Raji (cell line): Measurements from ENCODE around the gene EIF4E2.

Experiments used
- POLR2A ChIP-seq: IDR thresholded peaks from 2 replicates; pipeline ENCODE4 v1.6.1; 2011; ENCODE audit warnings: low read depth, low read length, control low read depth; ENCODE audit not compliant: insufficient read depth

Gene EIF4E2

DNA sequence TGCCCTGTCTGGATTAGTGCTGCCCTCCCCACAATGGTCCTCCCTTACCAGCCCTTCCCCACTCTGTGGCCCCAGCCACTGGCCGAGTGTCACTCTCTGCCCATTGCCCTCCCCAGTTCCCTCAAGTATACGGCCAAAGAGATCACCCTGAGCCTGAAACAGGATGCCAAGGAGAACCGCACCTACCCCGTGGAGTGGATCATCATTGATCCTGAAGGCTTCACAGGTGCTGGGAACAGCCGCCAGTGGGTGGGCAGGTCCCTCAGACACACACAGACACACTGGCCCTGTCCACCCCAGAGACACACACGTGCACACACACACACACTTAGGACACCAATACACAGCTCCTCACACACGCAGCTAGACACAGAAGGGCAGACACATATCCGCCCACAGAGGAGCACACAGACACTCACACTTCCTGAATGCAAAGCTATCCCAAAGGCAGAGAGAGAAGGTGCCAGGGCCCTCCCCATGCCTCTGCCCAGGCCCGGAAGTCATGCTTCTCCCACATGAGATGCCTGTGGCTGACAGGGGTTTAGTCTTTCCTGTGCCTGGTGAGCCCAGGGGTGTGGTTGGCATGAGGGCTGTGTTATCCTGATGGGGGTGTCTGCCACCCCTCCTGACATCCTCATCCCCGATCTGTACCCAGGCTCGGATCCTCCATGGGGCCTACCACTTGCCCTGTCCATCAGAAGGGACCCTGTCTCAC lies 21.6 kb upstream of the EIF4E2 start:
- TF ChIP-seq POLR2A = no peak

DNA sequence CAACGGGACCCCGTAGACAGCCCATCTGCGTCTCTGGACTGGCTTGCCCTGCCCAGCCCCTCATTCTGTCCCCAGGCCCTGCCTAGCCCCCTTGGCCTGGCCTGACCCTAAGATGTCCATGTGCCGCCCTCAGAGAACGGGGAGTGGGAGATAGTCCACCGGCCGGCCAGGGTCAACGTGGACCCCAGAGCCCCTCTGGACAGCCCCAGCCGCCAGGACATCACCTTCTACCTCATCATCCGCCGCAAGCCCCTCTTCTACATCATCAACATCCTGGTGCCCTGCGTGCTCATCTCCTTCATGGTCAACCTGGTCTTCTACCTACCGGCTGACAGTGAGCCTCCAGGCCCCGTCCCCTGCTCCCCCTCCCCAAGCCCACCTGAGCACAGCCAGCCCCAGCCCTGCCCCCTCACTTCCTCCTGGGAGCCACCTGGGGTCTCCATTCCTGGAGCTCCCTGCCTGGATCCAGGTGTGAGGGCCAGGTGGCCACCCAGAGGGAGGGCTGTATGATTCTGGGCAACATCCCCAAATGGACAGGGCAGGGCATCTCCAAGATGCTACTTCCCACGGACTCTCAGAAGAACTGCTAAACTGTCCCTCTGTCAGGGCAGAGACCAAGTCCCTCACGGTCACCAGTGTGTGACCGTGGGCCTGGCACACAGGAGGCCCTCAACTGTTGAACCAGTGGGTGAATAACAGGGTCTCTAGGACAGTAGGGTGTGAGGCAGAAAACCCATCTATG lies 20.5 kb upstream of the EIF4E2 start:
- TF ChIP-seq POLR2A = no peak

DNA sequence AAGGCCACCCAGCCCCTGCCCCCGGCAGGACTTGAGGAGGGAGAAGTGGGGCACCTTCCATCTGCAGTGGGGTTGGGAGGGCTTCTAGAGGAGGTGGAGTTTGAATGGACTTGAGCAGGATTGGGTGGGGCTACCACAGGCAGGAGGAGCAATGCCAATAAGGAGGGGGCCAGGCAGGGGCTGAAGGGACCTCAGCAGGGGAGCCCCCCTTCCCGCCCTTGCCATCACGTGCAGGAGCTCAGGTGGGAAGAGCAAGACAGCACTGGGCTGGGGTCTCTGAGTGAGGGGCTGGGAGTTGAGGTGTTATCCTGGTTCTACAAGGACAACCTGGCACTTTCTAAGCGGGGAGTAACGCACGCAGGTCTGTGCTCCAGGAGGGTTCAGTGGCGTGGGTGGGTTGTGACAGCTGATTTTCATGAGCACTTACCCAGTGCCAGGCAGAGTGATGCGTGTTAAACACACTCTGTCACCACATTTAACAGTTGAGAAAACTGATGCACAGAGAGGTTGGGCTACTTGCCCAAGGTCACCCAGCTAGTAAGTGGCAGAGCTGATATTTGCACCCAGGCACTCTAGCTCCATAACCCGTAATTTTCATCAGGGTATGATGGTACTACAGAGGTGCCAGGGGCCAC lies 19.7 kb upstream of the EIF4E2 start:
- TF ChIP-seq POLR2A = no peak

DNA sequence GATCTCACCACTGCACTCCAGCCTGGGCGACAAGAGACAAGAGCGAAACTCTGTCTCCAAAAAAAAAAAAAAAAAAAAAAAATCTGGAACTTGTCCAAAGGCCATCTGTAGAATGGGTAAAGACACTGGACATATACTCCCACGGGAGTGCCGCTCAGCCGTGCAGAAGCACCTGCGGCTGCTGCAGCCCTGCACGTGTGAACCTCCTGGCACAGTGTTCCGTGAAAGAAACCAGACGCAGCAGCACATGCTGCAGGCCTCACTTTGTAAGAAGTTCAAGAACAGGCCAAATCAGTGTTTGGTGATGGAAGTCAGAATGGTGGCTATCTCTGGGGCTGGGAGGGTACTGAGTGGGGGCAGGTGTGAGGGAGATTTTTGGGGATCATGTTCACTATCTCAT lies 18.1 kb upstream of the EIF4E2 start:
- TF ChIP-seq POLR2A = no peak

DNA sequence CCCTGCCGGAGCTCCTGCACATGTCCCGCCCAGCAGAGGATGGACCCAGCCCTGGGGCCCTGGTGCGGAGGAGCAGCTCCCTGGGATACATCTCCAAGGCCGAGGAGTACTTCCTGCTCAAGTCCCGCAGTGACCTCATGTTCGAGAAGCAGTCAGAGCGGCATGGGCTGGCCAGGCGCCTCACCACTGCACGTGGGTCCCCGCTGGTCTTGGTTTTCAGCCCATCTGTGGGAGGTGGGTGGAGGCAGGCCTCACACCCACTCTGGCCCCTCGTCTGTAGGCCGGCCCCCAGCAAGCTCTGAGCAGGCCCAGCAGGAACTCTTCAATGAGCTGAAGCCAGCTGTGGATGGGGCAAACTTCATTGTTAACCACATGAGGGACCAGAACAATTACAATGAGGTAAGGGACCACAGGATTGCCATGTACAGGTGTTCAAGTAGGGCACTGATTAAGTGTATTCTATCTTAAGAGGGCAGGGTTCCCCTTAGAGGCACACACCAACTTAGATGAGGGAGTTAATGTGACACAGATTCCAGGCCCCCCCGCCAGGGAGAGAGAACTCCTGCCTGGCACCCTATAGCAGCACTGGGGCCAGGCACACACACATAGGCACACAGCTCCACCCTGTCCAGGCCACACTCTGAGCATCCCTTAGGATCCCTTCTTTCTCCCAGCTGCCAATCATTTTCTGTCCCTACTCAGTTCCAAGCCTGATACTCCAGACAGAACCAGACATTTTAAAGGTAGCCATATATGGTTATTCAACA lies 16.4 kb upstream of the EIF4E2 start:
- TF ChIP-seq POLR2A = no peak

DNA sequence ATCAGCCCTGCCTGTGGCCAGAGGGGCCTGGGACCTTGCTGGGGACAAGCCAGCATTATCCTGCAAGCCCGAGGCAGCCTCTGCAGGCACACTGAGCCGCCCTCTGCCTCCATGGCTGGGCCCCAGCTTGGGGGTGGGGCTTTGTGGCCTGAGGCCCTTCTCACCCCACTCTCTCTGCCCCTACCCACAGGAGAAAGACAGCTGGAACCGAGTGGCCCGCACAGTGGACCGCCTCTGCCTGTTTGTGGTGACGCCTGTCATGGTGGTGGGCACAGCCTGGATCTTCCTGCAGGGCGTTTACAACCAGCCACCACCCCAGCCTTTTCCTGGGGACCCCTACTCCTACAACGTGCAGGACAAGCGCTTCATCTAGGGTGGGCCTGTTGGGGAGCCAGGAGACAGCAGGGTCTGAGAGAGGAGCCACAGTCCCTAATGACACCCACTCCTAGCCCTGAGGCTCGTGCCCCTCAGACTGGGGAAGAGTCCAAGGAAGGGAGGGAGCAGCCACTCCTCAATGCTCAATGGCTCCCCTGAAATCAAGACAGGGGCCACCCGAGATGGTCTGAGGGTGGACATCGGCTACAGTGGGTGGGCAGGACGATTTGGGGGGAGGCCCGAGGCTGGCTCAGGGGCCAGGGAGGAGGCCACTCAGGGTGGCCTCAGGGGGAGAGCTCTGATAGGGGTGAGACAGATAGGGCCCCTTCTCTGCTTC lies 15.4 kb upstream of the EIF4E2 start:
- no peak for TF ChIP-seq POLR2A

DNA sequence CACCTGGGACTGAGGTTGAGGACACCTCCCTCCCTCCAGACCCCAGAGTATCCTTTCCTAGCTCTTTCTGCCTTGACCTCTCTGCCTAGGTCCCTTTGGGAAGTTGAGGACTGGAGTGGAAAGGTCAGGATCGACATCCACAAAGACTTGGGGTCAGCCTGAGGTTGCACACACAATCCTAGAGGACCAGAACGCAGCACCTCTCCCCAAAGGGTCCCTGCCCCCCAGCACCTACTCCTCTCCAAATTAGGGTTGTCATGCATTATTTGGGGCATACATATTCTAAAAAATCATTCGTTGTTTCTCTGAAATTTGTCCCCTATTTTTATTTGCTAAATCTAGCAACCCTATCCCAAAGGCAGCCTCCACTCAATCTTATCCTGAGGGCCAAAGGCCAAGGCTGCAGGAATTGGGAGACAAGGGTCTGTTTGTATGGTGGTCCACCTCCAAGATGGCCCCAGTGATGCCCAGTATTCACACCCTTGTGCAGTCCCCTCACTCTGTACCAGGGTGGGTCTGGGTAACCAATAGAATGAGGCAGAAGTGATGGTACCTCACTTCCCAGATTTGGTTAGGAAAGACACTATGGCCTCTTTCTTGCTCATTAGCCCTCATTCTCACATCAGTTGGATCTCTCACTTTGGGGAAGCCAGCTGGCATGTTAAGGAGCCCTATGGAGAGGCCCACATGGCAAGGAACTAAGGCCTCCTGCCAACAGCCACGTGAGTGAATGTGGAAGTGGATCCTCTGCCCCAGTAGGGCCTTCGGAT lies 14.5 kb upstream of the EIF4E2 start:
- TF ChIP-seq POLR2A = no peak

DNA sequence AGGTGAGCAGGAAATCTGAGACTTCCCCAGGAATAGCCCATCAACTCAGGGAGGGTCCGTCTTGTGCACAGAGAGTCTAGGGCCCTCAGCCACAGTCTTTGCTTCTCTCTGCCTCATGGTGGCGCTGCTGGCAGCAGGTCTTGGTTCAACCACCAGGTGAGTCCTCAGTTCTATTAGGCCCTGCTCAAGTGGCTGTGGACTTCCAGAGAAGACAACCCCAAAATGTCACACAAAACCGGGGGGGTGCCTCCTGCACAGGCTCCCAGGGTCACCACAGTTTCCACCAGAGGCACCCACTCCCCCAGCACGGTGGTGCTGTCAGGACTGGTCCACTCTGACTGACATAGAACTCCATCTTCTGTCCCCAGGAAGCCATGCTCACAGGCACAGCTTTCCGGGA lies 13.4 kb upstream of the EIF4E2 start:
- TF ChIP-seq POLR2A = no peak

DNA sequence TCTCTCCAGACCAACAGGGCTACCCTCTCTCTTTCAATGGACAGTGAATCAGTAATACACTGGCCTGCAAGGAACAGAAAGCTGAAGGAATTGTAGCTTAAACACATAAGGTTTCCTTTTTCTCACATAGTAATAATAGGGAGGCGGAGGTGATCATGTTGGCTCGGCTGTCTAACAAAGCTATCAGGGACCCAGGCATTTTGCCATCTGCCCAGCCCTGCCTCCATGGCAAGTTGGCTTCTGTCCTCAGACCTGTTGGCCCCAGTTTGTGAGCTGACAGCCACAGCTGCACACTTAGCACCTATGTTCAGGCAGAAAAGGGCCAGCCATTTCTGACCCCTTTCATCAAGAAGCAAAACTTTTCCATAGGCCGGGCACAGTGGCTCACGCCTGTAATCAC lies 13.0 kb upstream of the EIF4E2 start:
- TF ChIP-seq POLR2A = no peak

DNA sequence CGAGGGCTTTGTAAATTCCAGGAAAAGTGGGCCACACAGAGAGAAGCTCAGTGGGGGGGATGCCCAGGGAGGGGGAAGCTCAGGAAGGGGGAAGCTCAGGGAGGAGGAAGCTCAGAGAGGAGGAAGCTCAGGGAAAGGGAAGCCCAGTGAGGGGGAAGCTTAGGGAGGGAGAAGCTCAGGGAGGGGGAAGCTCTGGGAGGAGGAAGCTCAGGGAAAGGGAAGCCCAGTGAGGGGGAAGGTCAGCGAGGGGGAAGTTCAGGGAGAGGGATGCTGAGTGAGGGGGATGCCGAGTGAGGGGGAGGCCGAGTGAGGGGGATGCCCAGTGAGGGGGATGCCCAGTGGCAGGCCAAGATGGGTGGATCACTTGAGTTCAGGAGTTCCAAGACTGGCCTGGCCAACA lies 11.8 kb upstream of the EIF4E2 start:
- TF ChIP-seq POLR2A = no peak

DNA sequence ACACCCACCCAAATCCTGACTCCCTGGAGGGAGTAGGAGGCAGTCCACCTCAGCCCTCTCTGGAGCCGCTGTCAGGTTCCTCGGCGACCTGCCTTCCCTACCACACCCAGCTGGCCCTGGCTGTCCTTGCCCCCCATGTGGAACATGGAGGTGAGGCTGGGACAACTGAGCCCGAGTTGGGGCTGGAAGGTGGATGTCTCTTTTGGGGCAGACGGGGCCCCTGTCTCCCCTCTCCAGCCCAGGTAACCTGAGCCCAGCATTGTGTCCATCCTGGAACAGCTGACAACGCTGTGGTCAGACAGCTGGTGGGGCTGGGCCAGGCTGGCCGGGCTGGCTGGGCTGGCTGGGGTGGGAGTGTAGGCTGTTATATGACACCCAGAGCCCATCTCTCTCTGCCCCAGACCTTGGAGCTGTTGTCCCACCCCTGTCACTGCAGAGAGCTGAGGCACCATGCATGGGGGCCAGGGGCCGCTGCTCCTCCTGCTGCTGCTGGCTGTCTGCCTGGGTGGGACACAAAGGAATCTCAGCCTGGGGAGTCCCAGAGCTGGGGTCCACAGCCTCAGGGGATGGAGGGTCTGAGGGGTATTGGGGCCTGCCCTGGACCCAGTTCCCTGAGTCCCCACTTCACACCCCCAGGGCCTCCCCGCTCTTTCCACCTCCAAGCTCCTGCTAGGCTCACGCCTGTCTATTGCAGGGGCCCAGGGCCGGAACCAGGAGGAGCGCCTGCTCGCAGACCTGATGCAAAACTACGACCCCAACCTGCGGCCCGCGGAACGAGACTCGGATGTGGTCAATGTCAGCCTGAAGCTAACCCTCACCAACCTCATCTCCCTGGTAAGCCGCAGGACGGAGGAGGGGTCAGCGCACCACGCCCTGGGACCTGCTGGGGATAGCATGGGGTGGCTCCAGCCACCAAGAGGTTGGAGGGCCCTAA lies 10.9 kb upstream of the EIF4E2 start, which contains the start of gene CHRNG:
CHRNG (plus strand) TSS at position 395 of the 934 bp plus-strand sequence; CDS start at position 451, 56 bp downstream.
- TF ChIP-seq POLR2A = peak; percentile 11; the same call in 1 of the 2 replicates

DNA sequence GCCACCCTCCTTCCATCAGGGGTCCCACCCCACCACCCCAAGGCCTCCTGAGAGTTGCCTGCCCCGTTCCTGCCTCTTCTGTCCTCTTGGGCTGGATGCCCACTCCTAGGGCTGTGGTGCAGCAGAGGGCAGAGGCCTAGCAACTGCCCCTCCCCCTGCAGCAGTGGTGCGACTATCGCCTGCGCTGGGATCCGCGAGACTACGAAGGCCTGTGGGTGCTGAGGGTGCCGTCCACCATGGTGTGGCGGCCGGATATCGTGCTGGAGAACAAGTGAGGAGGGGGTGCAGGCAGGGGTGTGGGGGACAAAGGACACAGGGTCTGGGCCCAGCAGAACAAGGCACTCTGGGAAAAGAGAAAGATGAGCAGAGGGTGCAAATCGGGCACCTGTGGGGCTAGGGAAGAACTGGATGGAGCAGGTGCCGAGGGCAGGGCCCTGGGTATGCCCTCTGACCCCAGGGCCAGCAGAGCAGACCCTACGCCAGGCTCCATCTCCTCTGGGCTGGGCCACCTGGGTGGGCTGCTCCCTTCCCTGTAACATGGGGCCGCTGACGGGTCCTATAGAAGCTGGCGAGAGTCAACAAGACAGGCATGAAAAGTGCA lies 9.9 kb upstream of the EIF4E2 start:
- no peak for TF ChIP-seq POLR2A
